ENCODE measurements around the gene HNRNPH3. TPM values are rescaled to one million over a fixed set of nuclear protein-coding genes. Genes with fewer than 3 reads are reported as not detected.
A peak's percentile ranks its signal among the peaks of the same experiment; 100 is the strongest.

HNRNPH3 gene
- total RNA-seq (34.8 and 96.1 TPM in 2 replicates), polyA plus RNA-seq (182 and 249 TPM in 2 replicates)

- Histone ChIP-seq H3K27ac (peak within 1 kb of the TSS; percentile 95), H3K27me3 (no peaks in the 10 kb centered on the region)
- TF ChIP-seq CTCF (IDR thresholded peaks at IDR 0.05; ENCODE audit: low read depth, low read length) = no peak
These were observed at the start of gene HNRNPH3 for GRCh38 chr10:68331455-68332258. Gene HNRNPH3 (plus strand): TSS chr10:68332064. CDS start chr10:68337222, 5,158 bp downstream.

GRCh38 chr10:68284062-68285001 lies 47.5 kb upstream of the HNRNPH3 start:
- no peak for TF ChIP-seq CTCF (IDR thresholded peaks at IDR 0.05; ENCODE audit: low read depth, low read length)
- Histone ChIP-seq H3K4me1 (ENCODE audit: low read depth) (no peaks in the 10 kb centered on the region), H3K27ac (no peak overlapping the region)

More at GRCh38 chr10:68331455-68332258, at the start of gene HNRNPH3:
- H3K4me3 ChIP-seq = peak within 1 kb of the TSS; percentile 82
- H3K36me3 ChIP-seq = no peaks in the 10 kb centered on the region
- no peaks in the 10 kb centered on the region for H3K9me3 ChIP-seq (ENCODE audit: low read depth)
- peaks cover 28% of the 10 kb centered on the region for H3K4me1 ChIP-seq (ENCODE audit: low read depth)
- peak; percentile 99 to 100 for DNase-seq (ENCODE audit: low read depth in 1 of 2, low spot score in 1 of 2)

GRCh38 chr10:68288717-68289116 lies 43.1 kb upstream of the HNRNPH3 start:
- DNase-seq (ENCODE audit: low read depth in 1 of 2, low spot score in 1 of 2) = no peak
- Histone ChIP-seq H3K4me3 (no peak overlapping the region), H3K4me1 (ENCODE audit: low read depth) (no peaks in the 10 kb centered on the region), H3K27ac (no peak overlapping the region), H3K36me3 (no peaks in the 10 kb centered on the region), H3K27me3 (no peaks in the 10 kb centered on the region), H3K9me3 (ENCODE audit: low read depth) (no peaks in the 10 kb centered on the region)
- no peak for TF ChIP-seq CTCF (IDR thresholded peaks at IDR 0.05; ENCODE audit: low read depth, low read length)

More at GRCh38 chr10:68284062-68285001, 47.5 kb upstream of the HNRNPH3 start:
- Histone ChIP-seq H3K27me3 (no peaks in the 10 kb centered on the region), H3K36me3 (no peaks in the 10 kb centered on the region), H3K4me3 (no peak overlapping the region), H3K9me3 (ENCODE audit: low read depth) (no peaks in the 10 kb centered on the region)
- peak in 1 of 2 donors; percentile 38 for DNase-seq (ENCODE audit: low read depth in 1 of 2, low spot score in 1 of 2)

- Histone ChIP-seq H3K27me3 (no peaks in the 10 kb centered on the region), H3K27ac (no peak overlapping the region), H3K4me3 (no peak overlapping the region), H3K4me1 (ENCODE audit: low read depth) (no peaks in the 10 kb centered on the region), H3K9me3 (ENCODE audit: low read depth) (no peaks in the 10 kb centered on the region), H3K36me3 (no peaks in the 10 kb centered on the region)
- no peak for TF ChIP-seq CTCF (IDR thresholded peaks at IDR 0.05; ENCODE audit: low read depth, low read length)
- DNase-seq (ENCODE audit: low read depth in 1 of 2, low spot score in 1 of 2) = no peak
These were observed 41.1 kb upstream of the HNRNPH3 start for GRCh38 chr10:68290736-68291135.

- DNase-seq (ENCODE audit: low read depth in 1 of 2, low spot score in 1 of 2) = peak in 1 of 2 donors; percentile 3
- H3K27ac ChIP-seq = no peak overlapping the region
- no peaks in the 10 kb centered on the region for H3K4me1 ChIP-seq (ENCODE audit: low read depth)
- no peaks in the 10 kb centered on the region for H3K36me3 ChIP-seq
- no peak for TF ChIP-seq CTCF (IDR thresholded peaks at IDR 0.05; ENCODE audit: low read depth, low read length)
- no peak overlapping the region for H3K4me3 ChIP-seq
- no peaks in the 10 kb centered on the region for H3K9me3 ChIP-seq (ENCODE audit: low read depth)
- H3K27me3 ChIP-seq = no peaks in the 10 kb centered on the region
These were observed 34.8 kb upstream of the HNRNPH3 start for GRCh38 chr10:68296843-68297663.

Data from cardiac muscle cell (in vitro differentiated cells and primary cell).